NOMO-1 treated with dmso at 0.1 percent for 144 hours (cell line): Measurements from ENCODE around the gene KRT17.
"Not testable (repeated sequence)": the region's sequence is repeated elsewhere in the genome, so short reads cannot be mapped to it uniquely, and the experiment has no call there.

ENCODE experiments used
- DNase-seq: peaks from one replicate; lab custom pipeline; 2025; ENCODE audit not compliant: unreplicated experiment; lab: John Stamatoyannopoulos, UW

The KRT17 gene

DNA sequence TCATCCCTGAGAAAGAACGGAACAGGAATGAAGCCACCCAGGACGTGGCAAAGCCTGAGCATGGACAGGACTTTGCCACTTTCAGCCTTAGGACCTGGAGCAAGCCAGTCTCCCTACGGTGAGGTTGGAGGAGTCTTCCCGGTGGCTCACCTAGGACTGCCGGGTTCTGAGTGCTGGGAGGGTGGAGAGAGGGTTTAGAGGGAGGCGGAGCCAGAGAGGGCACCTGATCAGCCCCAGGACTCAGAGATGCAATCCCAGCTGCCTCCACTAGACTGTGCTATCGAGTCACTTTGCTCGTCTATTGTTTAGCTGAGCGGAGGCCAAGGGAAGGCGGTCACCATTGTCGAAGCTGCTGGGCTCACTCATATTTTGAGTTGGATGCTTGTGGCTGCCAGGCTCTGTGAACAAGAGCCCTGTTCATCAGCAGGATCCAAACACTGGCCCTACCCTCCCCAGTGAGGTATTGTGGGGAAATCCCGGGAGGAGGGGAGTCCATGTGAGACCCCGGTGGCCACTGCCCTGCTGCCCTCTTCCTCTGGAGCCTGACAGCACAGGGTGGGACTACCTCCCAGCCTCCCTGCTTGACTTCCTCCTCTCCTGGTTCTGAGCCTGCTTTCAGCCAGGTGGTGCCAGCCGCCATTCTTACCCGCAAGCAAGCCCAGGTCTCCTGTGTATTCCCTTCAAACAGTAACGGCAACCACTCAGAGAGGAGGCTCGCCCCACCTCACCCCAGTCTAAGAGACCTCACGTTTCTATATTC lies 44.7 kb downstream of the KRT17 start:
- peak; percentile 72 for DNase-seq

DNA sequence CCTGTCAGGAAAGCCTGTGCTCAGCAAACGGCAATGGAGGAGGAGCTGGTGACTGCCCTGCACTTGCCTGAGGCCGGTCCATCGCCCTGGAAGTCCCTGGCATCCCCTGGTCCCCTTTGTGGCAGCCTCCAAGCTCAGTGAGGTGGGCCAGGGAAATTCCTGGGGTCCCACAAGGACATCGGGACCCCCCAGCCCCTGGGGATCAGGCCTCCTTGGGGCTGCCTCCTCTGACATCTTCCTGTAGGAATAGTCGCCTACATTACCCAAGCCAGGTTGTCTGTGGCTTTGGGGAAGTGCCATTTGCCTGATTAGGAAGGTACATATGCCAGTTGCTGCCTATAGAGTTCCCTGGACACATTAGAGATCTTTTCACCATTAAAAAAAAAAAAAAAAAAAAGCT lies 45.4 kb downstream of the KRT17 start:
- no peak for DNase-seq

DNA sequence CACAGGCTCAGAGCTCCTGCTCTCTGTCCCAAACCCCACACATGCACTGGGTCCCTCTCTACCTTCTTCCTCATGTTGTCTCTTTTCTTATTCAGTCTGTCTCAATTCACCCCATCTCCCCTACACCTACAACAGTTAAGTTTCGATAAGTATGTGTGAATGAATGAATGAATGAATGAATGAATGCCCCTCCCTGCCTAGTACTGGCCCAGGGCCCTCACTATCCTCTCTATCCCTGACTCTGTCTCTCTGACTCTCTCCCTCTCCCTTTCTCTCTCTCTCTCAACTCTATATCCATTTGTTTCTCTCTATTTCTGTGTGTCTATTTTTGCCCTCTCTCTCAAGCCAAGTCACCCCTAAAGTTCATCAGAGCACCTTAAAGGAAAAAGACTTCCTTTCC lies 45.8 kb downstream of the KRT17 start:
- no peak for DNase-seq

DNA sequence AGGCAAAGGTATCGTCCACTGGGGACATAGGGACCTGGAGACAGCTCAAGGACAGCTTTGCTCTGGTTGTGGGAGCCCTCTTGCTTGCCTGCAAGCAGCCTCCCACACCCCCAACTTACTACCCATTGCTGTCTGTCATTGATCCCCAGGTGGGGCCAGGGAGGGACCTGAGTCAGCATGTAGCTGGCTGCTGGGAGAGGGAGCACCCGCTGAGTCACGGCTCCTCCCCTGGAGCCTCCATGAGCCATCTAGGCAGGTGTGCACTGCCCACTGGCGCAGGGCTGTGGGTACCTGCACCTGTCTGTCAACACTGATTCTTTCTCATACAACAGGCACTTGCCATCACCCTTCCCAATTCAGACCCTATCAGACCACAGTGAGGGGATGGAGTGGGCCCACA lies 47.6 kb downstream of the KRT17 start:
- not testable (repeated sequence) for DNase-seq

DNA sequence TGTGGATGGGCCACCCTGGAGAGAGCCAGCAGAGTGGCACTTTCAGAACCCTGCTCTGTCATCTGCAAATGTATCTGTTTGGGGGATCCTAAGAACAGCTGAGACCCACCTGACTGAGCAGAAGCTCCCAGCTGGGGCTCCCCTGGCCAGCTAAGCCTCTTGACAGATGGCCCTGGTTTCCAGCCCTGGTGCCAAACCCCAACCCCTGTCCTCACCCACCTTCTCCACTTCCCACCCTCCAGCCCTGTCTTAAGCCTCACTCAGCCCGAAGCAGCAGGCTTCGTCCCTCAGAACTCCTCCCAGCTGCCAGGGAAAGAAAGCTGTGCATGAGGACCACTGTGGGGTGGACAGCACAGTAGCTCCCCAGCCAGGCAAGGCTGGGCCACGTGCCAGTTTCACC lies 49.0 kb downstream of the KRT17 start:
- DNase-seq: no peak

DNA sequence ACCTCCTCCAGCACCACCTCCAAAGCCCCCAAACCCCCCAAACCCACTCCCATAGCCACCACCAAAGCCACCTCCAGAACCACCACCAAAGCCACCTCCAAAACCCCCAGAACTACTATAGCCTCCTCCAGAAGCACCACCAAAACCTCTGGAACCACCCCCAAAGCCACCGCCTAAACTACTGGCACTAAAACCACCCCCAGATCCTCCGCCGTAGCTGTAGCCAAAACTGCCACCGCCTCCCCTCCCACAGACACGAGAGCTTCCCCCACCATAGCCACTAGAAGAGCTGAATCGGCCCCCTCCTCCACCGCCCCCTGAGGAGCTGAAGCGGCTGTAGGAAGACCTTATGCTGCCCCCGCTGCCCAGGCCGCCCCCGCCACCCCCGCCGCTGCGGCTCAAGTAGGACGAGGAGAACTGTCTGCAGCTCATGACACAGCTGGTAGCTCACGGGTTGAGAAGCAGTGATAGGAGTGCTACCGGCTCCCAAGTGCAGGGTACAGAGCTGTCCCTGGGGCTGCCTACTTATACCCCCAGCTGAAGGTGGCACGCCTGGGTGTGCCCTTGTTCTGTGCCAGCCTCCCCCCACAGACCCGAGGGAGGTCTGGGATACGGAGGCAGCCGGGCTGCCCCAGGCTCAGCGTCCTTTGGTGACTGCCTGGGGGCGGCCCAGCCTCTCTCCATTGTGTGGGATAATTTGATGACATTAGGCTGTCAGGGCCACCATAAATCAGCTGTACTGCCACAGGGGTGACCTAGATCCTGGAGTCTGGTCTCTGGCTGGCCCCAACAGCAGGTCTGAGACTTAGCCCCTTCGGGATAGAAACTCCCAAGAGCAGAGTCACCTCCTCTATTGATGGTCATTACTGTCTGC lies 52.6 kb downstream of the KRT17 start, which contains the start of gene KRT9:
Gene KRT9, minus strand, starts transcription at position 499 of the 874 bp plus-strand sequence. Its CDS starts 67 bp downstream, at position 432.
- DNase-seq: no peak
